NK-92 treated with Interleukin-12 subunit alpha and Interleukin-12 subunit beta, amount 100 ng/mL, for 24 hours (cell line): ENCODE data around the gene PRKCZ.

ENCODE experiments used
- DNase-seq: peaks from one replicate; lab custom pipeline; 2025; lab: John Stamatoyannopoulos, UW

Gene PRKCZ

DNA sequence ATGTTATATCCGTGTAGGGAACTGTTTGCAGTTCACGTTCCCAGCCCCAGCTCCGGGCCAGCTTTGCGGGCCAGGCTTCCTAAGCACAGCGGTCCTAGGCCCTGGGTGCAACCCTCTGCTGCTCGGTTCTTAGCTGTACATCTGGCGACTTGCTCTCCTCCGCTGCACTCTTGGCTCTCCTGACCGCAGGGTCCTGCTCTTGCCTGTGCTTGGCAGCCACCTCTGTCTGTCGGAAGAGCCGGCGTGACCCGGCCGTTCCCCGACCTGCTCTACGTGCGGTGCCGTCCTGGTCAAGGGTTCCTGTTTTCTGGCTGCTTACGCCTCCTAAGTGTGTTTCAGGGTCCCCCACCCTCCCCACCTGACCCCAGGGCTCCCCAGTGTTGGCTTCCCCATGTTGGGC lies 107.6 kb downstream of the PRKCZ start:
- no peak for DNase-seq

DNA sequence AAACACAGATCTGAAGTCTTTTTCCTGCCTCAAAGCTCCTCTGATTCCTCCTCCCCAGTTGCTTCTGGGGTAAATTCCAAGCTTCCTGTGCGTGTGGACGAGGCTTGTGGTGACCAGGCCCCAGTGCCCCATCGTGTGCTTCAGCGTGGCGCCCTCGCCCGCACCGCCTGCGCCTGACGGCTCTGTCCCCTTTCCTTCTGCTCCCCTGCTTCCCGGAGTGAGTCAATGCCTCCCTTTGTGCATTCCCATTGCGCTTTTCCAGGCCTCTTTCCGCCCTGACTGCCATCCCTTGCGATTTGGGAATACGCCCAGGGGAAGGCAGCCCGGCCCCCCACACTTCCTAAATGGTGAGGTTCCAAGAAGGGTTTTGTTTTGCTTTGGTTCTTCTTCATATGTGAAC lies 108.1 kb downstream of the PRKCZ start:
- DNase-seq = no peak

DNA sequence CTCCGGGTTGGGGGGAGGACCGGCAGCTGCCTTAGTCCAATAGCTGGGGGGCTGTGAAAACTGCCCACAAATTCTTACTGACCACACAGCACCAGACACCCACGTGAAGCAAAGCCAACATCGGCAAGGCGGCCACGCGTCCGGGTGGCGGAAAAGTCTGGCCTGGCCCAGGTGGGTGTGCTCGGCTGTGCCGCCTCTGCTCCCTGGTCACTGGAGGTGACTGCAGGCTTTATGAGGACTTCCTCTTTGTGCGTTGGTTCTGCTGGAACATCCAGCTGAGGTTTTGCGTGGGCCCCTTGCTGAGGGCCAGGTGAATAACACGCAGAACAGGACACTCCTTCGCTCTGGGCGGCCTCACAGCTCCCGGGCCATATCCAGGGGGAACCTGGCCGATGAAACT lies 108.9 kb downstream of the PRKCZ start:
- no peak for DNase-seq

DNA sequence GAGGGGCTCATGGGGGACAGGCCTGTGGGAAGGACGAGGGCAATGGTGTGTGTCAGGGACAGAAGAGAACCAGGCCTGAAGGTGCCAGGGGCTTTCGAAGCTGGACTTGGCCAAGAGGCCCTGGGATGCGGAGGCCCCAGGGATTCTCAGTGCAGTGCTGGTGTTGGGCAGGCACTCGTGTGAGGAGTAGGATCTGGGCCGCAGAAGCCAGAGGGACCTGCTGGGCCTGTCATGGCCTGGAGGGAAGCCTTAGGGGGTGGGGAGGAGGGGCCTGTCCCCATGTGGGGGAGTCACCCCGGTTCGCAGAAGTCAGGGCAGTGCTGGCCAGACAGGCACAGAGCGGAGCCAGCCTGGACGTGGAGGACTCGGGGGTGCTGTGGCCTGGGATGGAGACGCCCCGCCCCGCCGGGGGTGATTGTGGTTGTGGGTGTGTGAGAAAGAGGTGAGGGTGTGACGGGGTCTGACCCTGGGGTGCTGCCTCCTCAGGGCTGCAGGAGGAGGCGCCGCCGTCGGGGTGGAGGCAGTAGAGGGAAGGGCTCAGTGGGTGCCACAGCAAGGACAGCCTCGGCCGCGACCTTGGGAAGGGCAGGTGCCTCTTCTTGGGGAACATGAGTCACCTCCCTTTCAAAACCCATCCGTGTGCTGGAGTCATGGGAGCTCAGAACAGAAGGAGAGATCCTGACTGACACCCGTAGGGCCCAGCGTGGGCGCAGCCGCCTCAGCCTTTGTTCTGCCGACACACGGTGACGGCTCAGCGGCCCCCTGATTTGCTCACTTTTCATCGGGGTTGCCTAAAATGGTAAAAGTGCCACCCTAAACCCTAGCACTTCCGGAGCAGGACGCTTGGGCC lies 110.5 kb downstream of the PRKCZ start:
- no peak for DNase-seq

DNA sequence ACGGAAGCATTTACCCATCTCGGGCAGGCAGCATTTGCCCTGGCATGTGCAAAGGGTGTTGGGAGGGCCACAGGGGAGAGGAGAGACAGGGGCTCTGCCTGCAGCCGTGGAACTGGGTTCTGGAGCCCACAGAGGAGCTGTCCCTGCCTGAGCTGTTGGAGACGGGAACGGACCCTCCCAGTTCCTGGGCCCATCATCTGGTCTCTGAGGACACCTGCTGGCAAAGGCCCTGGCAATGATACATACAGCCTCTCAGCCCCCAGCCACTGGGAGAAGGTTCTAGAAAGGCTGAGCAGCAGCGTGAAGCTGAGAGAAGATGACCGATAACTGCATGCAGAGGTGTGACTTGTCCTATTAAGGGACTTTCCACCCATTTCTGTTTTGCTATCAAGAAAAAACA lies 113.0 kb downstream of the PRKCZ start:
- DNase-seq = no peak

DNA sequence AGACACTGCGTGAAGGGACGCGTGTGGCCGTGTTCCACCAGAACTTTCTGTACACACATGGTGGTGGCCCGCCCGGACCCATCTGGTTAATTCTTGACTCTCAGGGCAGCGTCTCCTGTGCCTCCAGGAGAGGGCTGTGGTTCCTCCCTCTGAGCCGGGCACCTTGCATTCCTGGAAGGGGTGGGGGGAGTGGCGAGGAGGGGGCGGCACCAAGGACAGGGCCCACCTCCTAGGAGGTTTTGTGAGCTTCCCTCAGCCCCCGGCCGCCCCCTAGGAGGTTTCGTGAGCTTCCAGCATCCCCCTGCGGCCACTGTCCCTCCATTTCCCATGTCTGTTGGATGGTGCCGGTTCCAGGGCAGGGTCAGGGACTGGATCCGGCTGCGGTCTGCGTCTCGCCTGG lies 115.4 kb downstream of the PRKCZ start:
- no peak for DNase-seq

DNA sequence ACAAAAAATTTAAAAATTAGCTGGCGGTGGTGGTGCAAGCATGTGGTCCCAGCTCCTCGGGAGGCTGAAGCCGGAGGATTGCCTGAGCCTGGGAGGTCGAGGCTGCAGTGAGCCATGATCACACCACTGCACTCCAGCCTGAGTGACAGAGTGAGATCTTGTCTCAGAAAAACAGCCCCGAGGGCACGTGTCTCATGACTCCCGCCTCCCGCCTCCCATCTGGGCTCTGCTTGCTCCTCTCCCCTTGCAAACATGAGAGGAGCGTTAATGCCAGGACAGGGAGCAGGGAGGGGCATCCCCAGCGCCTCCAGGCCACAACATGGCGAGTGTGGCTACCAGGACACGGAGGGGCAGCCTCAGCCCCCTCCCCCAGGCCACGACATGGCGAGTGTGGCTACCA lies 116.0 kb downstream of the PRKCZ start:
- DNase-seq = no peak

DNA sequence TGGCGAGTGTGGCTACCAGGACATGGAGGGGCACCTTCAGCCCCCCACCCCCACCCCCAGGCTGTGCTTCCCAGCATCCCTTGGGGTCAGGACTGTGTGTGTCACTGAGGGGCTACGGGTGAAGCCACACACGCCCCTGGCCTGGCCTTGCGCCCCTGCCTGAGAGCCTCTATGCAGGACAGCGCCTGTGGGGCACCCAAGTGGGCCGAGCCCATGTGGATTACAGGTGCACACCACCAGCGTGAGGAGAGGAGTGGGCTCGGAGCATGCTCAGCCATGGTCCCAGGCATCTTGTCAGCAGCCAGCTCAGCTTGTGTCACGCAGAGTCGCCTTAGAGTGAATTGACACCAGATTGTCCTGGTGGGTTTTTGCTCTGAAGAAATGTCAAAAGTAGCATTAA lies 116.5 kb downstream of the PRKCZ start:
- no peak for DNase-seq

DNA sequence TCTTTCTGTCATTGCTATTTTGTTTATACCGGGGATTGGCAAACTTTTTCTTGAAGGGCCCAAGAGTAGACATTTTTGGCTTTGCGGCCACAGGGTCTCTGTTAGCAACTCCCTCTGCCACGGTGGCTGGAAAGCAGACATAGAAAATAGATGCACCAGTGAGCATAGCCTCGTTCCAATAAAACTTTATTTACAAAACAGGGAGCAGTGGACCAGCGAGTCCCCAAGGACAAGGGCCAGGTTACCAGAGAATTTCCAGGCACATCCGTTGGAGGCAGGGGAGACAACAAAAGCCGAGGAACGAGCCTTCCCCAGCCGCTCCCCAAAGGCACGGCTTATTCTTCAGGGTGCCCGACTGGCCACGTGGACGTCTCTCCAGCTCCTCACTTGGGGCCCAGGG lies 117.9 kb downstream of the PRKCZ start:
- no peak for DNase-seq

DNA sequence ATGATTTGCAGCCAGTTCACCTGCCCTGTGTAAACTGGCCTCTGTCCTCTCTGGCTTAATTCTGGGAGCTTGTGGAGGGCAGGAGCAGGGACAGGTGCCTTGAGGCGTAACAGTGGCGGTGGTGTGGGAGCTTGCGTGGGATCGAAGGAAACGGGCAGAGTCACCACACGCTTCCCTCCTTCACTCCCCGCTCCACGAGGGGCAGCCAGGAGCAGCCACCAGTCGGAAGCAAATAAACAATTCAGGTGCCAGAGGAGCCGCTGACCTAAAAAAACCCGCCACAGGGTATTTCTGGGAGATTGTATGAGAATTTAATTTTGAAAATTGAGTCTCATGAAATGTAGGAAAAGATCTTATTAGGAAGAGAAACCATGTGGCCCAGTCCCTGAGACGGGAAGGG lies 118.3 kb downstream of the PRKCZ start:
- DNase-seq = no peak

DNA sequence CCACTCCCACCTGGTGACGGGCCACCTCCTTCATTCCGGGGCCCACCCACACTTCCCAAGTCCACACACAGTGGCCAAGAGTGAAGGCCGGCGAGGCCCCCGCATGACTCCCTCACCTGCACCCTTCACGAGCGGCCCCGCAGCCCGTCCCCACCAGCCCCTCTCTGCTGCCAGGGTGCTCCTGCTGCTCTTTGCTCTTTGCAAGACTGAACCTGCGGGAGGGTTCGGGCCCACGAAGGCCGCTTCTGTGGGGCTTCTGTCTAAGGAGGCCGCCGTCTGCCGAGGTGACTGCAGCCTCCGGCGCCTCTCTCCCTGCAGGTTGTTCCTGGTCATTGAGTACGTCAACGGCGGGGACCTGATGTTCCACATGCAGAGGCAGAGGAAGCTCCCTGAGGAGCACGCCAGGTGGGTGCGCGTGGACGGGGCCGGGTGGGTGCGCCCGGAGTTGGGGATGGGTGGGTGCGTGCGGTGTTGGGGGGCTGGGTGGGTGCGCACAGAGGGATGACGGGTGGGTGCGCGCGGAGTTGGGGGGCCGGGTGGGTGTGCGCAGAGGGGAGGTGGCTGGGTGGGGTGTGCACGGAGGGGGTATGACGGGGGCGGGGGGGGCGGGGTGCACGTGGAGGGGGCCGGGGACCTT lies 119.1 kb downstream of the PRKCZ start:
- no peak for DNase-seq

DNA sequence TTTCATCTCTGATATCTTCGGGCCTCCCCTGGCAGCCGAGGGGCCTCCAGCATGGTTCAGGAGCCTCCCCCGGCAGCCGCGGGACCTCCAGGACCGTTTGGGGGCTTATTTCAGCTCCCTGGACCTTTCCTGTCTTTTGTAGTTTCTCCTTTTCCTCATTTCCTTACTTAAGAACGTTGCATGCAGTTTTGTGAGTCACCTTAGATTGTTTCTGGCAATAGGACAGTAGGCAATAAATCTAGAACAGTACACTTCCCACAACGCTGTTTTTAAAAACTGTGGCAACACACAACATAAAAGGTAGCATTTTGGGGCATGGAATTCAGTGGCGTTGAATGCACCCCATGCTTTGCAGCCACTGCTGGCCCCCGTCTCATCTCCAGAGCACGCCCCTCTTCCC lies 120.0 kb downstream of the PRKCZ start:
- no peak for DNase-seq

DNA sequence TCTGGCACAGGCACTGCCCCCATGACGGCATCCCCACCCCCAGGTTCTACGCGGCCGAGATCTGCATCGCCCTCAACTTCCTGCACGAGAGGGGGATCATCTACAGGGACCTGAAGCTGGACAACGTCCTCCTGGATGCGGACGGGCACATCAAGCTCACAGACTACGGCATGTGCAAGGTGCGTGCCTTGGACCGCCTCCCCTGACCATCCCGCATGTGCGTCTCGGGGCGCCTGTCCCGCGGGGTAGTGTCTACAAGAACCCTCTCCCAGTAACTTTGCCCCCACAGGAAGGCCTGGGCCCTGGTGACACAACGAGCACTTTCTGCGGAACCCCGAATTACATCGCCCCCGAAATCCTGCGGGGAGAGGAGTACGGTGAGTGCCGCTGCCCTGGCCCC lies 121.8 kb downstream of the PRKCZ start:
- no peak for DNase-seq

DNA sequence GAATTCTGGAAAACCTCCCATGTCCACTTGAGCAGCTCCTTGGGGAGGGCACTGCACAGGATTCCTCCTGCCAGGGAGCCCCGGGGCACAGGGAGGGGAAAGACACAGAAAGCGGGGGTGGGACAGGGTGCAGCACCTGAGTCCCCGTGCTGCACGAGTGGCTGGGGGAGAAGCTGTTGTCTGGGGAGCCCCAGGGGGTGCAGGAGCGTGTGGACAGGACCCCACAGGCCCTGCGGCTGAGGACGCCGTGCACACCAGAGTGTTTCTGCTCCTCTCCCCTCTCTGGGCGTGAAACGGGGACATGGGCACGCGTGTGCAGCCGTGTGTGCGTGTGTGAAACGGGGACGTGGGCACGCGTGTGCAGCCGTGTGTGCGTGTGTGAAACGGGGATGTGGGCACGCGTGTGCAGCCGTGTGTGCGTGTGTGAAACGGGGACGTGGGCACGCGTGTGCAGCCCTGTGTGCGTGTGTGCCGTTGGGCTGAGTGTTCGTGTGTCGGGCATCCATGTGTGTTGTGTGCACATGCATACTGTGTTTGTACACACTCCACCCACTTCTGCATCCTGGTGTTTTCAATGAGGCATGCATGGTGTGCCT lies 122.4 kb downstream of the PRKCZ start:
- no peak for DNase-seq

DNA sequence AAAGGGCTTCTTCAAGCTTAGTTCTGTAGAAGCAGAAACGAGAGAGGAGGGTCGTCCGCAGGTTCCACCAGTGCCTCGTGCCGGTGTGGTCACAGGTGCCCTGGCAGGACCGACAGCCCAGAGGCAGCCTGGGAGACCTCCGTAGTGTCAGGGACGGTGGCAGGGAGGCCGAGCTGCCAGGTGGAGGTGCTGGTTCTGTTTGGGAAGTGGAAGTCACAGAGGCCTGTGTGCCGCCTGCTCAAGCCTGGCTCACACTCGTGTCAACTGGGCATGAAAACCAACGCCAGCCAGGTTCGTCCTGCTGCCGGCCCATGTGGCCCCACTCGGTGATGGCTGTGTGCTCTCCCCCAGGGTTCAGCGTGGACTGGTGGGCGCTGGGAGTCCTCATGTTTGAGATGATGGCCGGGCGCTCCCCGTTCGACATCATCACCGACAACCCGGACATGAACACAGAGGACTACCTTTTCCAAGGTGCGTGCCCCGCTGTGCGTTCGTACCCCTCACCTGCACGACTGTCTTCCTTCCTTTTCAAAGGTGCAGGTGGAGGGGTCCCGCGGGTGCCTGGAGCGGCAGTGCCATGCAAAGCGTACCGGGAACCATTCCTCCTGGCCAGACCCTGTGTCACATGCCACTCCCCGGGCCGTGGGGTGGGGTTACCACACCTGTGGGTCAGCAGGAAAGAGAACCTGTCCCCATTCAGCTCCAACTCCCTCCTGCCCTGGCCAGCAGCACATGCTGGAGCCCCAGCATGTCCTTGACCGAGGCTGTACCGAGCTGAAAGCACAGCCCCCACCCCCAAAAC lies 123.5 kb downstream of the PRKCZ start:
- no peak for DNase-seq

DNA sequence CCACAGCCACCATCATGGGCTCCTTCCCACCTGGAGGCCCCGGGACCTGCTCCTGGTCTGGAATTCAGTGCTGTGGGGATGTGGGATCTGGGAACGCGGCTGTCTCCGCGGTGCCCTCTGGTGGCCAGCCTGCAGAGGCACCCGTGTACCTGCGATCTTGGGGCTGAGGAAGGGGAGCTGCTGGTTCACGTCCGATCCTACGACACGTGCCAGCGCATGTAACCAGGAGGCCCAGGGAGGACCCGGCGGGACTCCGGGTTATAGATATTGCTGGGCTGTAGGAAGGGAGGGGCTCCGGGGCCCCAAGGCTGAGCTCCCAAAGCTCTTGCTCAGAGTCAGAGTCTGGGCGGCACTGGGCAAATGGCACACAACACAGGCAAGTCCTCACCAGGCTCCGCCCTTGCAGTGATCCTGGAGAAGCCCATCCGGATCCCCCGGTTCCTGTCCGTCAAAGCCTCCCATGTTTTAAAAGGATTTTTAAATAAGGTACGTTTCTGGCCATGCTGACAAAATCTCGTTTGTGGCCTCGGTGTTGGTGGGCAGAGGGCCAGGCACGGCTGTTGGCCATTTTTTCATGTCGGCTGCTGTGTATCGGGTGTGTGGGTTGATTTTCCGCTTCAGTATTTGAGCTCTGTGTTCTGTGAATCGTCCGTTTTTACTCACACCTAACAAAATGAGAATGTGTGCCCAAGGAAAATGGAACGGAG lies 124.3 kb downstream of the PRKCZ start:
- DNase-seq = no peak

DNA sequence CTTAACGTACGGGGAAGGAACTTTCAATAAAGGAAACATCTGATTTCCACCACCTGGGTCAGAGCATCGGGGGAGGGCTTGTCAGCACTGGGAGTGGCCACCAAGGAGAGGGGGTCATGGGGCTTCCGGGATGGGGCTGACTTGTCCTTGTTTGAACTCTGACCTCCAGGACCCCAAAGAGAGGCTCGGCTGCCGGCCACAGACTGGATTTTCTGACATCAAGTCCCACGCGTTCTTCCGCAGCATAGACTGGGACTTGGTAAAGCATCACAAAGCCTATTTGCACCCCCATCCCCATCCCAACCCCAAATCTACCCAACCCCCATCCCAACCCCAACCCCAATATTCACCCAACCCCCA lies 124.8 kb downstream of the PRKCZ start:
- DNase-seq = no peak

DNA sequence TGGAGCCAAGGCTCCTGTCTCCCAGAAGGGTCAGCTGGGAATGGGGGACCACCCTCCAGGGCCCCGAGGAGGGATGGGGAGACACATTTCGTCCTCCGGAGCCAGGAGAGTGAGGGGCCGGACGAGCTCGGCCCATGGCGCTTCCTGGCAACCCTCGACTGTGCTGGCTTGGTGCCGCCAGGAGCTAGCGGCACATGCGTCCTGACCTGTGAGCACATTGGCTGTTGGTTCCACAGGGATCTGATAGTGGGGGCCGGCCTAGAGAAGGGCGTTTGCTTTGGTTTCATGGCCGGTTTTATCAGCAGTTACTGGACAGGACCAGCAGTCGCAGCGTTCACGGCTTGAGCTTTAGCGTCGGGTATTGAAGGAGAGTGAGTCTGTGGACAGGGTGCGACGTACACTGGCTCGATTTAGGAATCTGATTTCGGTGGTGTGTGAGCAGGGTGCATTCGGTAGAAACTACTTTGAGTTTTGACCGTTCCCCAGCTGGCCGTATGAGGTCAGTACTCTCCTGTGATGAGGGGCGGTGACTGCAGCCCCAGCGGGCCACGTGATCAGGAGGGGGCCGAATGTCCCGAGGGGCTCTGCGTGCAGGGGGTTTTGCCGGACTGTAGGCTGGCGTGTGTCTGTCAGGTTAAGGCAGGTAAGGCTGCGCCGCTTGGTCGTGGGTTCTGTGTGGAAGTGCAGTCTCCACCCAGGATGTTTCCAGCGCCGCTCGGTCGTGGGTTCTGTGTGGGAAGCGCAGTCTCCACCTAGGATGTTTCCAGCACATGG lies 125.7 kb downstream of the PRKCZ start:
- no peak for DNase-seq

DNA sequence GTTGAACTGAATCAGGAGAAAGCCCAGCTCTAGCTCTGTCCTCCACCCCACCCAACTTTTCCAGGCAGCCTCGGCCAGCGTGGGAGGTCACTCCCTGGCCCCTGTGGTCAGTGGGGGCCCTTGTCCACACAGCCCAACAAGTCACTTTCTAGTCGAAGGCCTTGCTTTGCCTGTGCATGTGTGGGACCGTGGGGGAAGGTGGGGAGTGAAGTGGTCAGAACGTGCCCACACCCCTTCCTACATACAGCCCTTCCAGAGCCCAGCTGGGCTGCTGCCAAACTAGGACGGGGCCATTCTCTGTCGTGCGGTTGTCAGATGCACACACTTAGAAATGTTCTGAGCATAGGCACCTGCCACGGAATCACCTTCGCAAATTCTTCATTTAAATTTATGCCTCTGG lies 126.4 kb downstream of the PRKCZ start:
- DNase-seq = no peak

DNA sequence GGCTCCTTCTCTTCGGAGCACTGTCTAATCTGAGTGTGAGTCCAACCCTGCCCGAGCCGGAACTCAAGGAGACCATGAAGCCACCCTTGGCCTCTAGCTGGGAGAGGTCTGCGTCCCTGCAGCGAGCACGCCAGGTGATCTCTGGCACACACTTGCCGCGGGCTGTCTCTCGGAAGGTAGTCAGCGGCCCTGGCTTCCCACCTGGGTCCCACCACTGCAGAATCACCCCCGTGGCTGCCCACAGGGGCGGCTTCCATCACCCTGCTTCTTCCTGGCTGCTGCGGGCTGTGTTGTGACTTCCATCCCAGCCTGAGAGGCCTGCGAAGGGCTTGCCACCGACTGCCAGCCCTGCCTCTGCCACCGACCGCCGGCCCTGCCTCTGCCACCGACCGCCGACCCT lies 127.3 kb downstream of the PRKCZ start:
- no peak for DNase-seq

DNA sequence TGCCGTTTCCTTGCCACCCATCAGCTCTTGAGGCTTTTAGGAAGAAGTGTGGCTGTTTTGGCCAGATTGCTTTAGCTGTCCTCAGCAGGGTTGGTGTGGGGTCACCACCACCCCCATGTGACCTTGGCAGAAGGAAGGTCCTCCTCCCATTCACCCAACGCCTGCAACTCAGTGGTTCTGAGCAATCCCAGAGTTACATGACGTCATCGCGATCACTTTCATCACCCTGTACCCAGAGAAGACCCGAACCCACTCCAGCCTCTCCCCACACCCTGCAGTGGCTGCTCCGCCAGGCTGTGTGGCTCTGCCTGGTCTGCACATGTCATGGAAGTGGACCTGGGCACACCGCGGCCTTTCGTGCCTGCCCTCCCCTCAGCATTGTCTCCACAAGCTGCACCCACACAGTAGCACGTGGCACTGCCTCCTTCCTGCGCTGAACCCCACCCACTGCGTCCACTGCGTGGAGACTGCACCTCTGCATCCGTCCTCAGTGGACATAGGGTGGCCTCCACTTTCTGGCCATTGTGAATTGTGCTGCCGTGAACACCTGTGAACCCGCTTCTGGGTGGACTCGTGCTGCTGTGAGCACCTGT lies 127.8 kb downstream of the PRKCZ start:
- DNase-seq = no peak
